Neural cell (in vitro differentiated cells): ENCODE measurements around the gene APCDD1. TPM values are rescaled to one million over a fixed set of nuclear protein-coding genes. Genes with fewer than 3 reads are reported as not detected.

Source experiments
- polyA plus RNA-seq: library from polyadenylated mRNA; depleted of rRNA; stranded (reverse); fragments of >200 nt; gene quantifications from 2 replicates; pipeline ENCODE4 v1.2.3, GENCODE V29; 2014

The APCDD1 gene
- polyA plus RNA-seq, 1 donor from 2014 or later: 0.58 TPM

Other genes with a start within 250 kb of the APCDD1 start
- gene NAPG, start 71.4 kb downstream of the APCDD1 start, polyA plus RNA-seq: 84.6 and 93.9 TPM in 2 replicates